ENCODE measurements around the gene TMEM40.

DNA sequence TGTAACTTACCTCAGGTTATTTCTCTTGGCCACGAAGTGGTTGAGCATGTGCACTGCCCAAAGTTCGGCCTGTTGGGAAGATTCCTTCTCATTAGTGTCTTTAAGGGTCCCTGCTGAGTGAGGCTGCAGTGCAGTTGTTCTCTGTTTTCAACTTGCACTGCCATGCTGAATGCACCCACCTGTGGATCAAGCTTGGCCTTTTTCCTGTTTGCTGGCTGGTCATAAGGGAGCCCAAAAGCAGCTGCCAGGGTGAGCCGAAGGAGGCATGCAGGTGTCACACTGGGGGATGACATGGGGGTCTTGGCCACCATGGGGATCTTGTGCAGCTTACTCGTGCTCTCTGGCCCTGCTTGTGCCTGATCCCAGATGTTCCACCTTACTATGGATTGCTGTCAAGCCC lies 49.0 kb downstream of the TMEM40 start:
- TF ChIP-seq, protein P1, sequence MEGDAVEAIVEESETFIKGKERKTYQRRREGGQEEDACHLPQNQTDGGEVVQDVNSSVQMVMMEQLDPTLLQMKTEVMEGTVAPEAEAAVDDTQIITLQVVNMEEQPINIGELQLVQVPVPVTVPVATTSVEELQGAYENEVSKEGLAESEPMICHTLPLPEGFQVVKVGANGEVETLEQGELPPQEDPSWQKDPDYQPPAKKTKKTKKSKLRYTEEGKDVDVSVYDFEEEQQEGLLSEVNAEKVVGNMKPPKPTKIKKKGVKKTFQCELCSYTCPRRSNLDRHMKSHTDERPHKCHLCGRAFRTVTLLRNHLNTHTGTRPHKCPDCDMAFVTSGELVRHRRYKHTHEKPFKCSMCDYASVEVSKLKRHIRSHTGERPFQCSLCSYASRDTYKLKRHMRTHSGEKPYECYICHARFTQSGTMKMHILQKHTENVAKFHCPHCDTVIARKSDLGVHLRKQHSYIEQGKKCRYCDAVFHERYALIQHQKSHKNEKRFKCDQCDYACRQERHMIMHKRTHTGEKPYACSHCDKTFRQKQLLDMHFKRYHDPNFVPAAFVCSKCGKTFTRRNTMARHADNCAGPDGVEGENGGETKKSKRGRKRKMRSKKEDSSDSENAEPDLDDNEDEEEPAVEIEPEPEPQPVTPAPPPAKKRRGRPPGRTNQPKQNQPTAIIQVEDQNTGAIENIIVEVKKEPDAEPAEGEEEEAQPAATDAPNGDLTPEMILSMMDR (conservative IDR thresholded peaks at IDR 0.05) = no peak
- TF ChIP-seq EZH2 (IDR thresholded peaks at IDR 0.05; ENCODE audit: low read depth) = no peak
